ENCODE results near the gene FOXO6.
A peak's percentile ranks its signal among the peaks of the same experiment; 100 is the strongest.

FOXO6 gene

GRCh38 chr1:41366455-41367287 is 5.4 kb downstream of the FOXO6 start:
- Histone ChIP-seq H3F3A (ENCODE audit: insufficient read depth, low read length) (no peaks in the 10 kb centered on the region), H3K4me1 (ENCODE audit: insufficient read depth, low read length, severe bottlenecking) (peaks cover 10% of the 10 kb centered on the region), H3K27ac (ENCODE audit: low read depth, low read length, poor library complexity, severe bottlenecking) (no peak overlapping the region), H3K4me2 (ENCODE audit: low read length) (peak overlapping the region; percentile 70), H3K9ac (ENCODE audit: low read length) (peak overlapping the region; percentile 31; the same call in 1 of the 2 replicates), H3K9me3 (ENCODE audit: low read length) (no peaks in the 10 kb centered on the region), H2AFZ (ENCODE audit: low read length) (no peak overlapping the region), H3K36me3 (ENCODE audit: insufficient read depth, low read length) (no peaks in the 10 kb centered on the region), H3K9me2 (ENCODE audit: low read depth, low read length) (no peaks in the 10 kb centered on the region), H3K27me3 (ENCODE audit: insufficient read depth, low read length) (peaks cover 16% of the 10 kb centered on the region), H3K79me2 (ENCODE audit: insufficient read depth, low read length) (no peaks in the 10 kb centered on the region), H3K4me3 (ENCODE audit: low read depth, low read length, poor library complexity, severe bottlenecking) (peak overlapping the region; percentile 54), H4K20me1 (ENCODE audit: insufficient read depth, low read length) (no peaks in the 10 kb centered on the region)
- TF ChIP-seq EZH2 (IDR thresholded peaks at IDR 0.05; ENCODE audit: borderline replicate concordance, low read length): no peak
- TF ChIP-seq, protein P1, sequence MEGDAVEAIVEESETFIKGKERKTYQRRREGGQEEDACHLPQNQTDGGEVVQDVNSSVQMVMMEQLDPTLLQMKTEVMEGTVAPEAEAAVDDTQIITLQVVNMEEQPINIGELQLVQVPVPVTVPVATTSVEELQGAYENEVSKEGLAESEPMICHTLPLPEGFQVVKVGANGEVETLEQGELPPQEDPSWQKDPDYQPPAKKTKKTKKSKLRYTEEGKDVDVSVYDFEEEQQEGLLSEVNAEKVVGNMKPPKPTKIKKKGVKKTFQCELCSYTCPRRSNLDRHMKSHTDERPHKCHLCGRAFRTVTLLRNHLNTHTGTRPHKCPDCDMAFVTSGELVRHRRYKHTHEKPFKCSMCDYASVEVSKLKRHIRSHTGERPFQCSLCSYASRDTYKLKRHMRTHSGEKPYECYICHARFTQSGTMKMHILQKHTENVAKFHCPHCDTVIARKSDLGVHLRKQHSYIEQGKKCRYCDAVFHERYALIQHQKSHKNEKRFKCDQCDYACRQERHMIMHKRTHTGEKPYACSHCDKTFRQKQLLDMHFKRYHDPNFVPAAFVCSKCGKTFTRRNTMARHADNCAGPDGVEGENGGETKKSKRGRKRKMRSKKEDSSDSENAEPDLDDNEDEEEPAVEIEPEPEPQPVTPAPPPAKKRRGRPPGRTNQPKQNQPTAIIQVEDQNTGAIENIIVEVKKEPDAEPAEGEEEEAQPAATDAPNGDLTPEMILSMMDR (IDR thresholded peaks at IDR 0.05; ENCODE audit: low read length): no peak

- no peaks in the 10 kb centered on the region for H3K9me2 ChIP-seq (ENCODE audit: low read depth, low read length)
- no peaks in the 10 kb centered on the region for H3F3A ChIP-seq (ENCODE audit: insufficient read depth, low read length)
- TF ChIP-seq EZH2 (IDR thresholded peaks at IDR 0.05; ENCODE audit: borderline replicate concordance, low read length): no peak
- TF ChIP-seq, protein P1 (IDR thresholded peaks at IDR 0.05; ENCODE audit: low read length): no peak
- H4K20me1 ChIP-seq (ENCODE audit: insufficient read depth, low read length): no peaks in the 10 kb centered on the region
- H3K79me2 ChIP-seq (ENCODE audit: insufficient read depth, low read length): no peaks in the 10 kb centered on the region
- no peaks in the 10 kb centered on the region for H3K36me3 ChIP-seq (ENCODE audit: insufficient read depth, low read length)
- H3K27ac ChIP-seq (ENCODE audit: low read depth, low read length, poor library complexity, severe bottlenecking): no peak overlapping the region
- no peaks in the 10 kb centered on the region for H3K9me3 ChIP-seq (ENCODE audit: low read length)
- H3K4me2 ChIP-seq (ENCODE audit: low read length): no peak overlapping the region; the same call in 1 of the 2 replicates
- no peak overlapping the region for H3K9ac ChIP-seq (ENCODE audit: low read length)
- peaks cover 6% of the 10 kb centered on the region for H3K4me1 ChIP-seq (ENCODE audit: insufficient read depth, low read length, severe bottlenecking)
- no peak overlapping the region for H3K4me3 ChIP-seq (ENCODE audit: low read depth, low read length, poor library complexity, severe bottlenecking)
- no peak overlapping the region for H2AFZ ChIP-seq (ENCODE audit: low read length)
- H3K27me3 ChIP-seq (ENCODE audit: insufficient read depth, low read length): peaks cover 16% of the 10 kb centered on the region
Measured at GRCh38 chr1:41367288-41367642, 6.0 kb downstream of the FOXO6 start.

DNA sequence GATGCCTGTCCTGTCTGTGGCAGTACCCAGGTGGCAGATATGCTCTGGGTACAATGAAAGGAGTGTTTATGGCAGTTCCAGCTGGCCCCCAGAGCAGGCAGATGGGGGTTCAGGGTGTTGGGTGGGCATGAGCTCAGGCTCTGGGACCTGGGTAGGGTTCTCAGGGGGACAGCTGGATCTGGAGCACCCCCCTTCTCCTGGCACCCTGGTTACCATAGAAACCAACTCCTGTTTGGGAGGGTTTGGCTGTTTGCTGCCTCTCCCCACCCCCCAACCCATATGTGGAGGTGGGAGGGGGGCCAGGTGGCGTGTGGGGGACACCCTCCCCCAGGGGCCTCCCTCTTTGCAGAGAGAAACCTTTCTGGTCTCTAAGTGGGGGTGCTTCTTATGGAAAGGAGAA is 7.1 kb downstream of the FOXO6 start:
- no peak overlapping the region for H3K4me2 ChIP-seq (ENCODE audit: low read length)
- H3K9me3 ChIP-seq (ENCODE audit: low read length): no peaks in the 10 kb centered on the region
- H3K9me2 ChIP-seq (ENCODE audit: low read depth, low read length): no peaks in the 10 kb centered on the region
- peaks cover 12% of the 10 kb centered on the region for H3K27me3 ChIP-seq (ENCODE audit: insufficient read depth, low read length)
- no peak overlapping the region for H3K27ac ChIP-seq (ENCODE audit: low read depth, low read length, poor library complexity, severe bottlenecking)
- no peak overlapping the region for H3K9ac ChIP-seq (ENCODE audit: low read length)
- no peaks in the 10 kb centered on the region for H3F3A ChIP-seq (ENCODE audit: insufficient read depth, low read length)
- no peak overlapping the region for H3K4me3 ChIP-seq (ENCODE audit: low read depth, low read length, poor library complexity, severe bottlenecking)
- no peak for TF ChIP-seq EZH2 (IDR thresholded peaks at IDR 0.05; ENCODE audit: borderline replicate concordance, low read length)
- TF ChIP-seq, protein P1 (IDR thresholded peaks at IDR 0.05; ENCODE audit: low read length): no peak
- no peak overlapping the region for H2AFZ ChIP-seq (ENCODE audit: low read length)
- no peaks in the 10 kb centered on the region for H4K20me1 ChIP-seq (ENCODE audit: insufficient read depth, low read length)
- H3K4me1 ChIP-seq (ENCODE audit: insufficient read depth, low read length, severe bottlenecking): peaks cover 6% of the 10 kb centered on the region
- H3K79me2 ChIP-seq (ENCODE audit: insufficient read depth, low read length): no peaks in the 10 kb centered on the region
- H3K36me3 ChIP-seq (ENCODE audit: insufficient read depth, low read length): no peaks in the 10 kb centered on the region
